BE2C (cell line): ENCODE data around the gene ZNF559.

Experiments used
- DNase-seq: peaks from one replicate; pipeline ENCODE4 v3.0.0-alpha.2; 2020
- H3K27me3 ChIP-seq: fragments of 250-450 bp; sonication (Bioruptor Pico); 2 replicates; pipeline ENCODE4 v1.5.1; 2020; ENCODE audit warnings: mild to moderate bottlenecking
- H3K36me3 ChIP-seq: fragments of 250-450 bp; sonication (Bioruptor Pico); 2 replicates; pipeline ENCODE4 v1.5.1; 2020; ENCODE audit warnings: mild to moderate bottlenecking
- H3K4me1 ChIP-seq: fragments of 250-450 bp; sonication (Bioruptor Pico); 2 replicates; pipeline ENCODE4 v1.5.1; 2020
- H3K4me3 ChIP-seq: 2 replicates; pipeline ENCODE4 v1.5.1; 2011; ENCODE audit warnings: low read depth, low read length
- H3K9me3 ChIP-seq: fragments of 250-450 bp; sonication (Bioruptor Pico); 2 replicates; pipeline ENCODE4 v1.5.1; 2020
- CTCF ChIP-seq: IDR thresholded peaks from 2 replicates; pipeline ENCODE4 v1.5.1; 2012; ENCODE audit warnings: mild to moderate bottlenecking, low read depth, low read length

ZNF559 gene

GRCh38 chr19:9323557-9323918 lies 441 bp upstream of the ZNF559 start:
- Histone ChIP-seq H3K4me1 (no peaks in the 10 kb centered on the region; the same call in 1 of the 2 replicates), H3K4me3 (peak overlapping the region; percentile 82), H3K27me3 (no peaks in the 10 kb centered on the region), H3K9me3 (peaks cover 6% of the 10 kb centered on the region), H3K36me3 (peaks cover 7% of the 10 kb centered on the region; the same call in 1 of the 2 replicates)
- no peak for TF ChIP-seq CTCF
- peak; percentile 76 for DNase-seq

GRCh38 chr19:9324584-9324962 lies 594 bp downstream of the ZNF559 start:
- Histone ChIP-seq H3K4me3 (peak overlapping the region; percentile 82), H3K36me3 (peaks cover 8% of the 10 kb centered on the region; the same call in 1 of the 2 replicates), H3K4me1 (no peaks in the 10 kb centered on the region; the same call in 1 of the 2 replicates), H3K27me3 (no peaks in the 10 kb centered on the region), H3K9me3 (peaks cover 6% of the 10 kb centered on the region)
- TF ChIP-seq CTCF, result no peak
- DNase-seq, result no peak

- Histone ChIP-seq H3K9me3 (no peaks in the 10 kb centered on the region; the same call in 1 of the 2 replicates), H3K4me1 (no peaks in the 10 kb centered on the region), H3K36me3 (peaks cover 13% of the 10 kb centered on the region)
These were observed 6.0 kb downstream of the ZNF559 start for GRCh38 chr19:9329999-9330398.

DNA sequence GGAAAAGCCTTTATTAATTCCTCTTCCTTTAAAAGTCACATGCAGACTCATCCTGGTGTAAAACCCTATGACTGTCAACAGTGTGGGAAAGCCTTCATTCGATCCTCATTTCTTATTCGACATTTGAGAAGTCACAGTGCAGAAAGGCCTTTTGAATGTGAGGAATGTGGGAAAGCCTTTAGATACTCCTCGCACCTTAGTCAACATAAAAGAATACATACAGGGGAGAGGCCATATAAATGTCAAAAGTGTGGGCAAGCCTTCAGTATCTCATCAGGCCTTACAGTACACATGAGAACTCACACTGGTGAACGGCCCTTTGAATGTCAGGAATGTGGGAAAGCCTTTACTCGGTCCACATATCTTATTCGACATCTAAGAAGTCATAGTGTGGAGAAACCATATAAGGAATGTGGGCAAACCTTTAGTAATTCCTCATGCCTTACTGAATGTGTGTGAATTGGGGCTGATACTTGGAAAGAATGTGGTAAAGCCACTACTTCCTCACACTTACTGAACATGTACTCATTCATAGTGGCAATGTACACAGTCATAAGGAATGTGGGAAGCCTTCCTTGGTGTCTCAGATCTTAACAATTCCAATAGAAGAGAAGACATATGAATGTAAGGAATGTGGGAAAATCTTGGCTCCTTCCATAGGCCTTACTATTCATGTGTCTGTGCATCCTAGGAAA lies 18.8 kb downstream of the ZNF559 start:
- Histone ChIP-seq H3K4me1 (no peaks in the 10 kb centered on the region), H3K36me3 (peaks cover 29% of the 10 kb centered on the region), H3K9me3 (peaks cover 13% of the 10 kb centered on the region), H3K4me3 (no peak overlapping the region), H3K27me3 (no peaks in the 10 kb centered on the region)
- no peak for DNase-seq
- no peak for TF ChIP-seq CTCF

More at GRCh38 chr19:9329999-9330398, 6.0 kb downstream of the ZNF559 start:
- DNase-seq, result no peak
- Histone ChIP-seq H3K27me3 (no peaks in the 10 kb centered on the region), H3K4me3 (no peak overlapping the region)
- TF ChIP-seq CTCF, result no peak

DNA sequence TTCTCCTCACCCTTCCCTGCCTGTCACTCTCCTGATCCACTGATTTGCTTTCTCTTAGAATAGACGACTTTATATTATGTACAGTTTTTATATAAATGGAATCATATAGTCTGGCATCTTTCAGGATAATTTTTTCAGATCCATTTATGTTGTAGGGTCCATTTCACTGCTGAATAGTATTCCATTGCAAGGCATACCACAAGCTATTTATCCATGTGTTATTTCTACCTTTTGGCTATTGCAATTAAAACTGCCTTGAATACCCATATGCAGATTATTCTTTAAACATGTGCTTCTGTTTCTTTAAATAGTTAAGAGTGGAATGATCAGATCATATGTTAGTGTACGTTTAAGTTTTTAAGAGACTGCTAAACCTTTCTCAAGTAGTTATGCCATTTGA lies 21.0 kb downstream of the ZNF559 start:
- H3K27me3 ChIP-seq, result no peaks in the 10 kb centered on the region
- no peaks in the 10 kb centered on the region for H3K4me1 ChIP-seq
- TF ChIP-seq CTCF, result no peak
- no peak overlapping the region for H3K4me3 ChIP-seq
- peaks cover 29% of the 10 kb centered on the region for H3K36me3 ChIP-seq
- H3K9me3 ChIP-seq, result peaks cover 13% of the 10 kb centered on the region
- DNase-seq, result no peak

DNA sequence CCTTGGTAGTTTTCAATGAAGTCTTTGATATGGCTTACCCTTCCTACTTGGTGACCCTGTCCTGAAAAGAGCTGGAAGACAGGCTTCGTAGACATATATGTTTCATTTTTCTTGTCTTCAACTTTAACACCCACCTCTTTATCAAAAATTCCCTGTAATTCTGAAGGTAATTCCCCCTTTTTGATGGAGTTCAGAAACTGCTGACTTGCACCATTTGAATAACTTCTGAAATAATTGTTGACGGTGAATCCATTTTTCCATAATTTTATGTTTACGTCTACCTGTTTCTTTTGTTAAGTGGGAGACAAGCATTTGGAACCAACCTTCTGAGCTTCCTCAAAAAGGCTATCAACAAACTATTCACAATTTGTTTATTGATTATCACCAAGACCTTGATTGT lies 24.3 kb downstream of the ZNF559 start:
- H3K4me1 ChIP-seq, result no peaks in the 10 kb centered on the region
- no peak for DNase-seq
- peaks cover 6% of the 10 kb centered on the region for H3K36me3 ChIP-seq
- H3K27me3 ChIP-seq, result no peaks in the 10 kb centered on the region
- TF ChIP-seq CTCF, result no peak
- peaks cover 6% of the 10 kb centered on the region for H3K9me3 ChIP-seq
- no peak overlapping the region for H3K4me3 ChIP-seq
